ENCODE results near the gene LYST. TPM values are rescaled to one million over a fixed set of nuclear protein-coding genes. Genes with fewer than 3 reads are reported as not detected.

The LYST gene
- polyA plus RNA-seq, 1 donor (not counting 4 experiments of a cell fraction or from before 2014, with no cell fraction given), result 24.7 TPM

DNA sequence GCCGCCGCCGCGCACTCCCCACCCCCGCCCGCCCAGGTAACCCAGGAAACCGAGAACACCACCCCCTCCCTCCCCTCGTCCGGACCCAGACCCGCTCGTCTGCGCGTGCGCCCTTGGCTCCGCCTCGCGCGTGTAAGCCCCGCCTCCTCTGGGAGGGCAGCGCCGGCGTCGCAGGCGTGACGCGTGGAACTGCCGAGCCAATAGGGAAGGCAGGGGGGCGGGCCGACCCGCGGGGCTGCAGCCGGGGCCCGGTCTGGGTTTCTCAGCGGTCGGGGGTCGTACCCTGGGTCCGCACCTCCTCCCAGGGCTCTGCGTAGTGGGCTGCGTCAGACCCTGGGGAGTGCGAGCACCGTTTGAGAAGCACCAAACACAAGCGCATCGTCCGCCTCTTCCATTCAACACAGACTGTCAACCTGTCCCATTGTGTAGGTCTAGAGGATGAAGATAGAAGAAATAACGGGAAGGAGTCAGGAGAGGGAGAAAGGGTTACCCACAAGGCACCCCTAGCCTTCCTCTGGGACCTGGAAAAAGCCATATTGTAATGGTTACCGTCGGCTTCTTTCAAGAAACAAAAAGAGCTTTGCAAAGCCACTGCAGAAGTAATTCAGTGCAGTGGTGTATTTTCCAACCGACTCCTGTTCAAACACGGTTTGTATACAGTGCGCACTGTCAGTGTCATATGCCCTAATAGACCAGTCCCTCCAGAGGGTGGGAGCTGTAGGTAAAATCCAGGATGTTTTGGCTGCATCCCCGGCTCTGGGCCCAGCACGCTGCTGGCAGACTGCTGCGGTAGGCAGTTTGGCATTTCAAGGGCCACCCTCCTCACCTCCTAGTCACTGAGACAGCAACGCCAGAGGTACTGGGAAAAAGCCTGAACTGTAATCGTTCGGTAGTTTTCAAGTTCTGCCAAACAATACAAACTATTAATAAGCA lies 473 bp upstream of the LYST start:
- Histone ChIP-seq H3K4me1 (ENCODE audit: control insufficient read depth, extremely low read depth, insufficient read depth, low read length) (peaks cover 22% of the 10 kb centered on the region), H2AFZ (ENCODE audit: control insufficient read depth, low read length) (peak overlapping the region; percentile 100), H3K36me3 (ENCODE audit: control insufficient read depth in 2 of 2, extremely low read depth in 1 of 2, insufficient read depth in 2 of 2, low read length in 2 of 2) (no peaks in the 10 kb centered on the region), H3K4me2 (ENCODE audit: control insufficient read depth, extremely low read depth, insufficient read depth, low read depth, low read length) (peak overlapping the region; percentile 83), H3K4me3 (ENCODE audit: control insufficient read depth in 2 of 3, extremely low read depth in 1 of 3, insufficient read depth in 2 of 3, low read depth in 1 of 3, low read length in 3 of 3) (peak overlapping the region; percentile 63 to 89 (median 75)), H4K20me1 (ENCODE audit: control insufficient read depth, extremely low read depth, insufficient read depth, low read length) (no peaks in the 10 kb centered on the region), H3K27ac (ENCODE audit: control insufficient read depth, insufficient read depth, low read length) (peak overlapping the region; percentile 72), H3K79me2 (ENCODE audit: control insufficient read depth, insufficient read depth, low read length) (peaks cover 42% of the 10 kb centered on the region), H3K9ac (ENCODE audit: control insufficient read depth, extremely low read depth, insufficient read depth, low read length) (peak overlapping the region; percentile 88), H3K9me3 (ENCODE audit: control insufficient read depth, low read depth, low read length) (no peaks in the 10 kb centered on the region), H3K27me3 (ENCODE audit: control insufficient read depth, extremely low read depth, insufficient read depth, low read length) (no peaks in the 10 kb centered on the region), H3K9me1 (ENCODE audit: control insufficient read depth, extremely low read depth, insufficient read depth, low read length) (no peaks in the 10 kb centered on the region)
- TF ChIP-seq EZH2 (IDR thresholded peaks at IDR 0.05; ENCODE audit: low read length), result no peak
- TF ChIP-seq, protein P1, sequence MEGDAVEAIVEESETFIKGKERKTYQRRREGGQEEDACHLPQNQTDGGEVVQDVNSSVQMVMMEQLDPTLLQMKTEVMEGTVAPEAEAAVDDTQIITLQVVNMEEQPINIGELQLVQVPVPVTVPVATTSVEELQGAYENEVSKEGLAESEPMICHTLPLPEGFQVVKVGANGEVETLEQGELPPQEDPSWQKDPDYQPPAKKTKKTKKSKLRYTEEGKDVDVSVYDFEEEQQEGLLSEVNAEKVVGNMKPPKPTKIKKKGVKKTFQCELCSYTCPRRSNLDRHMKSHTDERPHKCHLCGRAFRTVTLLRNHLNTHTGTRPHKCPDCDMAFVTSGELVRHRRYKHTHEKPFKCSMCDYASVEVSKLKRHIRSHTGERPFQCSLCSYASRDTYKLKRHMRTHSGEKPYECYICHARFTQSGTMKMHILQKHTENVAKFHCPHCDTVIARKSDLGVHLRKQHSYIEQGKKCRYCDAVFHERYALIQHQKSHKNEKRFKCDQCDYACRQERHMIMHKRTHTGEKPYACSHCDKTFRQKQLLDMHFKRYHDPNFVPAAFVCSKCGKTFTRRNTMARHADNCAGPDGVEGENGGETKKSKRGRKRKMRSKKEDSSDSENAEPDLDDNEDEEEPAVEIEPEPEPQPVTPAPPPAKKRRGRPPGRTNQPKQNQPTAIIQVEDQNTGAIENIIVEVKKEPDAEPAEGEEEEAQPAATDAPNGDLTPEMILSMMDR (optimal IDR thresholded peaks at IDR 0.05 in 1 of 3, IDR thresholded peaks at IDR 0.05 in 1 of 3, conservative IDR thresholded peaks at IDR 0.05 in 1 of 3; ENCODE audit: extremely low read depth in 1 of 3, insufficient read depth in 2 of 3, low read length in 3 of 3), result no peak
- dilution Hi-C loops (cut with MboI; ENCODE audit: extremely low pct_ligation_motif_present, low sequenced_read_pairs), result no loop called here
- FAIRE-seq (no peak), DNase-seq (ENCODE audit: low read depth, low spot score) (peak; percentile 46)

DNA sequence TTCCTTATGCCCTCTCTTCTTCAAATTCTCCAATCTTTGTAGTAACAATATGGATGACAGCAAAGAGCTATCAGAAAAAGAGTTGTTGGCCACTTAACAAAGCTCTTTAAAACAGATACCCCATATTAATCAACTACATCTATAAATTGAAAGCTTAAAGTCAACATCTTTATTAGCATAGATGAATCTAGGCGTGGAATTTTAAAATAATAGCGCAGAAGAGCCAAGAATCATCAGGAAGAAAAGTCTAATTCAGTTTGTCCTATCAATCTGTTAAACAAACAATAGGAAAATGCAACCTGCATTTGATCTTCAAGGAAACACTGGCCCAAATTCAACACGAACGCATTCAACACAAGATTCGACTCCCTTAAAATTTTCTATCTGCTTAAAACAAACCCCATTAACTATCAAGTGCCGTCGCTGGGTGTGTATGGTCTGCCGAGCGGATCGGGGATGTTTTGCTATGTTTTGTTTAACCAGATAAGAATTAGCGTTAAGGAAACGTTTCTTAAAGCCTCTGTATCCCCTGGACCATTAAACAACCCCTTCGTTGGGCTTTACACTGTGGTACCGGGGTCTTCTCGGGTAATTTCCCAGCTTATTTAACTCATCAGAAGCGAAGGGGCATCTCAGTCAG lies 1.0 kb downstream of the LYST start:
- H3K9me1 ChIP-seq (ENCODE audit: control insufficient read depth, extremely low read depth, insufficient read depth, low read length), result no peaks in the 10 kb centered on the region
- no peaks in the 10 kb centered on the region for H4K20me1 ChIP-seq (ENCODE audit: control insufficient read depth, extremely low read depth, insufficient read depth, low read length)
- H3K36me3 ChIP-seq (ENCODE audit: control insufficient read depth in 2 of 2, extremely low read depth in 1 of 2, insufficient read depth in 2 of 2, low read length in 2 of 2), result no peaks in the 10 kb centered on the region
- DNase-seq (ENCODE audit: low read depth, low spot score), result no peak
- peak overlapping the region; percentile 95 for H3K4me2 ChIP-seq (ENCODE audit: control insufficient read depth, extremely low read depth, insufficient read depth, low read depth, low read length)
- TF ChIP-seq, protein P1 (optimal IDR thresholded peaks at IDR 0.05 in 1 of 3, IDR thresholded peaks at IDR 0.05 in 1 of 3, conservative IDR thresholded peaks at IDR 0.05 in 1 of 3; ENCODE audit: extremely low read depth in 1 of 3, insufficient read depth in 2 of 3, low read length in 3 of 3), result peak in 1 of 3 experiments; percentile 54
- TF ChIP-seq EZH2 (IDR thresholded peaks at IDR 0.05; ENCODE audit: low read length), result no peak
- peaks cover 22% of the 10 kb centered on the region for H3K4me1 ChIP-seq (ENCODE audit: control insufficient read depth, extremely low read depth, insufficient read depth, low read length)
- peak overlapping the region; percentile 65 for H3K27ac ChIP-seq (ENCODE audit: control insufficient read depth, insufficient read depth, low read length)
- dilution Hi-C loops (cut with MboI; ENCODE audit: extremely low pct_ligation_motif_present, low sequenced_read_pairs), result no loop called here
- peak overlapping the region; percentile 63 to 89 (median 76) for H3K4me3 ChIP-seq (ENCODE audit: control insufficient read depth in 2 of 3, extremely low read depth in 1 of 3, insufficient read depth in 2 of 3, low read depth in 1 of 3, low read length in 3 of 3)
- H3K79me2 ChIP-seq (ENCODE audit: control insufficient read depth, insufficient read depth, low read length), result peaks cover 51% of the 10 kb centered on the region
- no peaks in the 10 kb centered on the region for H3K9me3 ChIP-seq (ENCODE audit: control insufficient read depth, low read depth, low read length)
- FAIRE-seq, result no peak
- H3K9ac ChIP-seq (ENCODE audit: control insufficient read depth, extremely low read depth, insufficient read depth, low read length), result peak overlapping the region; percentile 88
- H2AFZ ChIP-seq (ENCODE audit: control insufficient read depth, low read length), result peak overlapping the region; percentile 0
- no peaks in the 10 kb centered on the region for H3K27me3 ChIP-seq (ENCODE audit: control insufficient read depth, extremely low read depth, insufficient read depth, low read length)
